Neural progenitor cell (in vitro differentiated cells): ENCODE measurements around the gene GNAS-AS1. TPM values are rescaled to one million over a fixed set of nuclear protein-coding genes. Genes with fewer than 3 reads are reported as not detected.

ENCODE experiments used
- DNase-seq: peaks from one replicate; pipeline ENCODE4 v3.0.0-alpha.2; 2016; ENCODE audit warnings: low spot score
- H2AFZ ChIP-seq: fragments of 200-600 bp; sonication (generic); replicated peaks from 2 replicates; pipeline ENCODE4 v1.6.1; 2016; ENCODE audit warnings: antibody characterized with exemption
- H3F3A ChIP-seq: fragments of 200-600 bp; sonication (generic); 2 replicates; pipeline ENCODE4 v1.6.1; 2016; ENCODE audit warnings: antibody characterized with exemption, low read depth
- H3K27ac ChIP-seq: fragments of 200-600 bp; sonication (generic); 2 replicates; pipeline ENCODE4 v1.5.1; 2016; ENCODE audit warnings: mild to moderate bottlenecking
- H3K27me3 ChIP-seq: fragments of 200-600 bp; sonication (generic); 2 replicates; pipeline ENCODE4 v1.6.1; 2016; ENCODE audit warnings: mild to moderate bottlenecking, moderate library complexity
- H3K36me3 ChIP-seq: fragments of 200-600 bp; sonication (generic); 2 replicates; pipeline ENCODE4 v1.5.1; 2016
- H3K4me1 ChIP-seq: fragments of 200-600 bp; sonication (generic); 2 replicates; pipeline ENCODE4 v1.6.1; 2016; ENCODE audit warnings: mixed run types
- H3K4me2 ChIP-seq: fragments of 200-600 bp; sonication (generic); 2 replicates; pipeline ENCODE4 v1.6.1; 2016
- H3K4me3 ChIP-seq: fragments of 200-600 bp; sonication (generic); 2 replicates; pipeline ENCODE4 v1.5.1; 2016
- H3K79me2 ChIP-seq: fragments of 200-600 bp; sonication (generic); 2 replicates; pipeline ENCODE4 v1.6.1; 2016; ENCODE audit warnings: low read depth
- H3K9ac ChIP-seq: fragments of 200-600 bp; sonication (generic); 2 replicates; pipeline ENCODE4 v1.6.1; 2016
- H3K9me3 ChIP-seq: fragments of 200-600 bp; sonication (generic); 2 replicates; pipeline ENCODE4 v1.5.1; 2016; ENCODE audit warnings: low read depth
- H4K20me1 ChIP-seq: fragments of 200-600 bp; sonication (generic); 2 replicates; pipeline ENCODE4 v1.6.1; 2016; ENCODE audit warnings: low read depth
- H3K27ac Mint-ChIP-seq: 3 replicates; pipeline ENCODE4 v1.8.0; 2021; ENCODE audit warnings: mixed read lengths
- H3K27me3 Mint-ChIP-seq: 2 replicates; pipeline ENCODE4 v1.8.0; 2022; ENCODE audit warnings: low read depth, mild to moderate bottlenecking, inconsistent platforms, moderate library complexity, mixed read lengths; ENCODE audit not compliant: insufficient read depth
- H3K36me3 Mint-ChIP-seq: 3 replicates; pipeline ENCODE4 v1.8.0; 2021; ENCODE audit warnings: mixed read lengths
- H3K4me1 Mint-ChIP-seq: 3 replicates; pipeline ENCODE4 v1.8.0; 2021; ENCODE audit warnings: mixed read lengths
- H3K4me3 Mint-ChIP-seq: 3 replicates; pipeline ENCODE4 v1.8.0; 2021; ENCODE audit warnings: mild to moderate bottlenecking, moderate library complexity, mixed read lengths
- H3K9me3 Mint-ChIP-seq: 3 replicates; pipeline ENCODE4 v1.8.0; 2020; ENCODE audit warnings: mixed read lengths
- EZH2 ChIP-seq: fragments of 200-600 bp; sonication (generic); IDR thresholded peaks from 2 replicates; pipeline ENCODE4 v1.6.1; 2017; ENCODE audit warnings: antibody characterized with exemption, mild to moderate bottlenecking, moderate library complexity
- EZH2phosphoT487 ChIP-seq: fragments of 200-600 bp; sonication (generic); IDR thresholded peaks from 2 replicates; pipeline ENCODE4 v1.6.1; 2017; ENCODE audit warnings: antibody characterized with exemption
- total RNA-seq: library from RNA; depleted of rRNA; stranded (reverse); fragments of >200 nt; gene quantifications from 2 replicates; pipeline ENCODE4 v1.2.3, GENCODE V29; 2015; ENCODE audit warnings: low replicate concordance
- TF ChIP-seq, protein P1 (sequence below): fragments of 200-600 bp; sonication (generic); IDR thresholded peaks from 2 replicates; pipeline ENCODE4 v1.5.1; 2017; ENCODE audit warnings: antibody characterized with exemption, mild to moderate bottlenecking

Gene GNAS-AS1
- total RNA-seq, 1 donor from 2014 or later, result 5.8 TPM

DNA sequence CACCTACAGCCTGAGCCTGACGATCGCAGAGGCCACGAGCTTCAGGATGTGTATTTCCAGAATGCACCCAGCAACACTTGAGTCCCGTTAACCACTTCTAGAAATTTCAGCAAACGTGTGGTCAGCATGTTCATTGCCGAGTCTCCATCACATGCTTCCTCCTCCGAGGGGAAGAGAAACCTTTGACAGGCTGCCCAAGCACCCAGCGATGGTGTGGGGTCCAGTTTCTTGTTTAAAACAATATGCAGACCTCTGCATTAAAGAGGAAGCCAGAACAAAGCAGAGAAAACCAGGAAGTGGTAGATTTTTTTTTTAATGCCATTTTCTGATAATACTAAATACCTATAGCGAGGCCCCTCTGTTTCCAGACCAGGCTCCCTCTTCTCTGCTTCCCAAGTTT lies 71.9 kb downstream of the GNAS-AS1 start:
- H3K36me3 Mint-ChIP-seq, result no peaks in the 10 kb centered on the region
- no peak overlapping the region for H3K4me2 ChIP-seq
- no peak for TF ChIP-seq EZH2
- no peak for TF ChIP-seq EZH2phosphoT487
- TF ChIP-seq, protein P1, sequence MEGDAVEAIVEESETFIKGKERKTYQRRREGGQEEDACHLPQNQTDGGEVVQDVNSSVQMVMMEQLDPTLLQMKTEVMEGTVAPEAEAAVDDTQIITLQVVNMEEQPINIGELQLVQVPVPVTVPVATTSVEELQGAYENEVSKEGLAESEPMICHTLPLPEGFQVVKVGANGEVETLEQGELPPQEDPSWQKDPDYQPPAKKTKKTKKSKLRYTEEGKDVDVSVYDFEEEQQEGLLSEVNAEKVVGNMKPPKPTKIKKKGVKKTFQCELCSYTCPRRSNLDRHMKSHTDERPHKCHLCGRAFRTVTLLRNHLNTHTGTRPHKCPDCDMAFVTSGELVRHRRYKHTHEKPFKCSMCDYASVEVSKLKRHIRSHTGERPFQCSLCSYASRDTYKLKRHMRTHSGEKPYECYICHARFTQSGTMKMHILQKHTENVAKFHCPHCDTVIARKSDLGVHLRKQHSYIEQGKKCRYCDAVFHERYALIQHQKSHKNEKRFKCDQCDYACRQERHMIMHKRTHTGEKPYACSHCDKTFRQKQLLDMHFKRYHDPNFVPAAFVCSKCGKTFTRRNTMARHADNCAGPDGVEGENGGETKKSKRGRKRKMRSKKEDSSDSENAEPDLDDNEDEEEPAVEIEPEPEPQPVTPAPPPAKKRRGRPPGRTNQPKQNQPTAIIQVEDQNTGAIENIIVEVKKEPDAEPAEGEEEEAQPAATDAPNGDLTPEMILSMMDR, result no peak
- H3K4me1 Mint-ChIP-seq, result peaks cover 10% of the 10 kb centered on the region
- peaks cover 11% of the 10 kb centered on the region for H3K4me1 ChIP-seq
- H3K9me3 Mint-ChIP-seq, result no peaks in the 10 kb centered on the region
- peaks cover 3% of the 10 kb centered on the region for H3F3A ChIP-seq
- no peaks in the 10 kb centered on the region for H3K79me2 ChIP-seq
- peaks cover 8% of the 10 kb centered on the region for H3K27me3 Mint-ChIP-seq
- no peak overlapping the region for H3K27ac Mint-ChIP-seq
- H3K4me3 Mint-ChIP-seq, result no peak overlapping the region
- no peaks in the 10 kb centered on the region for H3K9me3 ChIP-seq
- no peak overlapping the region for H3K27ac ChIP-seq
- no peak overlapping the region for H3K9ac ChIP-seq
- no peaks in the 10 kb centered on the region for H3K27me3 ChIP-seq
- H4K20me1 ChIP-seq, result no peaks in the 10 kb centered on the region
- no peak for DNase-seq
- H3K4me3 ChIP-seq, result no peak overlapping the region
- H2AFZ ChIP-seq, result no peak overlapping the region
- H3K36me3 ChIP-seq, result no peaks in the 10 kb centered on the region

DNA sequence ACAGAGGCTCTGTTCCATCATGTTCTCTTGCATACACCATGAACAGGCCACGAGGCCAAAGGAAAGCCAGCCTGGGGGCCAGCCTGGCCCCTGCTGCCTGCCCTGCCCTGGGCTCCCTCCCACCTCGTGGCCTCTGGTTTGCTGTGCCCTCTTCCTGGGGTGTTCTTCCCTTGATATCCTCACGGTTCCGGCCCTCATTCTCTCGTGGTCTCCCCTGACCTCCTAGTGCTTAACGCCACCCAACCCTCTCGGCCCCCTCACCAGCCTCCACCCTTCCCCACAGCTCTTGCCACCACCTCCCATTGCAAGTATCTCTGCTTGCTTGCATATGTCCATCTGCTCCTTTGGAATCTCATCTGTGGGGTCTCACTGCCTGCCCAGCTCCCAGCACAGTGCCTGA lies 73.0 kb downstream of the GNAS-AS1 start:
- no peak for DNase-seq
- Mint-ChIP-seq H3K4me3 (peak overlapping the region; percentile 36), H3K27ac (peak overlapping the region; percentile 86), H3K36me3 (no peaks in the 10 kb centered on the region), H3K4me1 (peaks cover 10% of the 10 kb centered on the region), H3K9me3 (no peaks in the 10 kb centered on the region), H3K27me3 (peaks cover 8% of the 10 kb centered on the region)
- H3K36me3 ChIP-seq, result no peaks in the 10 kb centered on the region
- H3F3A ChIP-seq, result peaks cover 3% of the 10 kb centered on the region
- no peak overlapping the region for H3K27ac ChIP-seq
- no peaks in the 10 kb centered on the region for H3K27me3 ChIP-seq
- H3K4me2 ChIP-seq, result no peak overlapping the region
- H3K4me3 ChIP-seq, result no peak overlapping the region
- H2AFZ ChIP-seq, result no peak overlapping the region
- peaks cover 11% of the 10 kb centered on the region for H3K4me1 ChIP-seq
- H3K79me2 ChIP-seq, result no peaks in the 10 kb centered on the region
- TF ChIP-seq EZH2phosphoT487 (no peak), EZH2 (no peak)
- no peak overlapping the region for H3K9ac ChIP-seq
- H4K20me1 ChIP-seq, result no peaks in the 10 kb centered on the region
- H3K9me3 ChIP-seq, result no peaks in the 10 kb centered on the region

DNA sequence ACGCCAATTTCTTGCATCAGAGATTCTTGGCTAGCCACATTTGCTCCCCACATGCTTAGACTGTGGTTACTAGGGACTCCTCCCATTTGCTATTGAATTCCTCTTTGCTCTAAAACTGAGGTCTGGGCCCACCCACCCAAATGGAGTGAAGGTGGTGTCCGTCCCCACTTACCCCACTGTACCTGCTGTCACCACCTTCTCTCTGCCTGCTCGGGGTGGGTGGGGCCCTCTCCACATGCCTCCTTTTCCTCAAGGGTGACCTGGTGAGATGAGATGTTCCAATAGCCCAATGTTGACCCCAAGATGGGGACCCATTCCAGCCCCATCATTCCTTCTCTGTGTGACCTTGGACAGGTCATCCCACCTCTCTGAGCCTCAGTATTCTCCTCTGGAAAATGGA lies 74.6 kb downstream of the GNAS-AS1 start:
- DNase-seq, result no peak
- Histone ChIP-seq H3K79me2 (no peaks in the 10 kb centered on the region), H3K4me3 (no peak overlapping the region), H3K9ac (no peak overlapping the region), H3K4me1 (peaks cover 4% of the 10 kb centered on the region), H3K9me3 (no peaks in the 10 kb centered on the region), H3K27me3 (no peaks in the 10 kb centered on the region), H3F3A (peaks cover under 1% of the 10 kb centered on the region), H3K4me2 (no peak overlapping the region), H3K36me3 (no peaks in the 10 kb centered on the region), H3K27ac (no peak overlapping the region), H4K20me1 (no peaks in the 10 kb centered on the region), H2AFZ (no peak overlapping the region)
- Mint-ChIP-seq H3K4me3 (no peak overlapping the region), H3K4me1 (peaks cover 6% of the 10 kb centered on the region), H3K9me3 (no peaks in the 10 kb centered on the region), H3K27me3 (peaks cover 10% of the 10 kb centered on the region), H3K36me3 (no peaks in the 10 kb centered on the region), H3K27ac (no peak overlapping the region)
- TF ChIP-seq, protein P1, result no peak
- TF ChIP-seq EZH2phosphoT487, result no peak
- no peak for TF ChIP-seq EZH2

DNA sequence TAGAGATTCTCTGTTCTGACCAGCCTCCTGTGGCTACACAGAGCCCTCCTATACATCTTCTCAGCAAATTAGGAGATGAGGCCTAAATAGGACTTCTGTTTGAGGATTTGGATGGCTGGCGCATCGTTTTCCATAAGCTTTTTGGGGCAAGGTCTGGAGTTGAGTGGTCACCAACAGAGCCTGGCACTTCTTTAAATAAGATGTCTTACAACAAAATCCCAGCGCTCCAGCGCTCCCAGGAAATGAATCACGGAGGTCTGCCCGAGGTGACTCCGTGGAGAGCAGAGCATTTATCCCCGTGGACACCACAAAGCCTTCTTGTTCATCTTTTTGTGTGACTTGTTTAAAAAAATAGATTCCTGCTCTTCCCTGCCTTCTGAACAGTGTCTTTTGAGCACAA lies 75.3 kb downstream of the GNAS-AS1 start:
- TF ChIP-seq EZH2 (no peak), EZH2phosphoT487 (no peak)
- TF ChIP-seq, protein P1, result no peak
- H3K27me3 Mint-ChIP-seq, result peaks cover 12% of the 10 kb centered on the region

More for the DNA sequence above, 75.3 kb downstream of the GNAS-AS1 start:
- Histone ChIP-seq H3K4me3 (no peak overlapping the region), H3K9ac (no peak overlapping the region), H3K4me2 (no peak overlapping the region), H3K9me3 (no peaks in the 10 kb centered on the region), H3F3A (no peaks in the 10 kb centered on the region), H3K79me2 (no peaks in the 10 kb centered on the region), H3K27me3 (peaks cover 5% of the 10 kb centered on the region), H2AFZ (no peak overlapping the region), H3K4me1 (no peaks in the 10 kb centered on the region), H3K27ac (no peak overlapping the region), H4K20me1 (no peaks in the 10 kb centered on the region), H3K36me3 (no peaks in the 10 kb centered on the region)
- DNase-seq, result no peak
- Mint-ChIP-seq H3K4me3 (no peak overlapping the region), H3K36me3 (no peaks in the 10 kb centered on the region), H3K27ac (peak overlapping the region; percentile 79), H3K4me1 (peaks cover 3% of the 10 kb centered on the region), H3K9me3 (no peaks in the 10 kb centered on the region)
